Measurements from ENCODE around the gene MST1R. TPM values are rescaled to one million over a fixed set of nuclear protein-coding genes. Genes with fewer than 3 reads are reported as not detected.

The MST1R gene
- total and polyA plus RNA-seq, 2 experiments from 2014 or later = 3.7 to 3.9 TPM

- no peak for TF ChIP-seq POLR2AphosphoS5 (IDR thresholded peaks at IDR 0.05; ENCODE audit: low read depth)
Measured at GRCh38 chr3:49930168-49930690, 26.6 kb upstream of the MST1R start (continued).

GRCh38 chr3:49929291-49930167, 25.9 kb upstream of the MST1R start, which contains the start of gene MON1A:
TSS of gene MON1A (minus strand) at chr3:49929811. CDS start at chr3:49913346, 16,465 bp downstream.
- H3K9me3 Mint-ChIP-seq = no peaks in the 10 kb centered on the region
- Histone ChIP-seq H3K9me2 (ENCODE audit: insufficient read depth) (no peaks in the 10 kb centered on the region; the same call in 1 of the 2 replicates), H3K79me2 (replicated peaks; ENCODE audit: insufficient read depth) (no peaks in the 10 kb centered on the region), H3K27me3 (ENCODE audit: insufficient read depth) (no peaks in the 10 kb centered on the region), H3K4me3 (peak within 1 kb of the TSS; percentile 83), H3K27ac (ENCODE audit: low read depth) (peak within 1 kb of the TSS; percentile 10), H3K36me3 (ENCODE audit: insufficient read depth) (no peaks in the 10 kb centered on the region), H3K4me2 (peak within 1 kb of the TSS; percentile 80), H4K20me1 (replicated peaks; ENCODE audit: insufficient read depth) (no peaks in the 10 kb centered on the region), H3F3A (replicated peaks; ENCODE audit: low read depth) (peaks cover 5% of the 10 kb centered on the region; the same call in 1 of the 2 replicates), H2AFZ (peak within 1 kb of the TSS; percentile 93), H3K4me1 (ENCODE audit: insufficient read depth) (peaks cover 19% of the 10 kb centered on the region)
- peaks cover 23% of the 10 kb centered on the region for H3K4me1 Mint-ChIP-seq
- peak within 1 kb of the TSS; percentile 90 for H3K4me3 Mint-ChIP-seq
- ATAC-seq = peak; percentile 87
- peak; percentile 96 for DNase-seq (ENCODE audit: low spot score)
- TF ChIP-seq ETS1 (IDR thresholded peaks at IDR 0.05) (peak; percentile 68), REST (IDR thresholded peaks at IDR 0.05; ENCODE audit: unreplicated experiment) (no peak), NANOG (IDR thresholded peaks at IDR 0.05; ENCODE audit: borderline replicate concordance) (no peak), ZNF114 (CRISPR knock-in tag; IDR thresholded peaks at IDR 0.05) (no peak), POLR2AphosphoS5 (IDR thresholded peaks at IDR 0.05; ENCODE audit: low read depth) (peak; percentile 69)
- TF ChIP-seq, protein P1, sequence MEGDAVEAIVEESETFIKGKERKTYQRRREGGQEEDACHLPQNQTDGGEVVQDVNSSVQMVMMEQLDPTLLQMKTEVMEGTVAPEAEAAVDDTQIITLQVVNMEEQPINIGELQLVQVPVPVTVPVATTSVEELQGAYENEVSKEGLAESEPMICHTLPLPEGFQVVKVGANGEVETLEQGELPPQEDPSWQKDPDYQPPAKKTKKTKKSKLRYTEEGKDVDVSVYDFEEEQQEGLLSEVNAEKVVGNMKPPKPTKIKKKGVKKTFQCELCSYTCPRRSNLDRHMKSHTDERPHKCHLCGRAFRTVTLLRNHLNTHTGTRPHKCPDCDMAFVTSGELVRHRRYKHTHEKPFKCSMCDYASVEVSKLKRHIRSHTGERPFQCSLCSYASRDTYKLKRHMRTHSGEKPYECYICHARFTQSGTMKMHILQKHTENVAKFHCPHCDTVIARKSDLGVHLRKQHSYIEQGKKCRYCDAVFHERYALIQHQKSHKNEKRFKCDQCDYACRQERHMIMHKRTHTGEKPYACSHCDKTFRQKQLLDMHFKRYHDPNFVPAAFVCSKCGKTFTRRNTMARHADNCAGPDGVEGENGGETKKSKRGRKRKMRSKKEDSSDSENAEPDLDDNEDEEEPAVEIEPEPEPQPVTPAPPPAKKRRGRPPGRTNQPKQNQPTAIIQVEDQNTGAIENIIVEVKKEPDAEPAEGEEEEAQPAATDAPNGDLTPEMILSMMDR (conservative IDR thresholded peaks at IDR 0.05; ENCODE audit: low read depth in 2 of 2) = peak; percentile 32 to 51
- peaks cover 15% of the 10 kb centered on the region for H3K27me3 Mint-ChIP-seq (ENCODE audit: insufficient read depth, low read depth, poor library complexity)
- no peaks in the 10 kb centered on the region for H3K36me3 Mint-ChIP-seq (ENCODE audit: low read depth)
- peak within 1 kb of the TSS; percentile 95 for H3K27ac Mint-ChIP-seq
